Gastroesophageal sphincter (tissue), 3 donors: Measurements from ENCODE around the gene TMEM242.

Experiments used
- EP300 ChIP-seq: sonication (generic); formaldehyde crosslinking; IDR thresholded peaks from one replicate; pipeline ENCODE4 v1.6.1; 2017; ENCODE audit warnings: antibody characterized with exemption, mild to moderate bottlenecking
- POLR2A ChIP-seq, 2 donors: fragments of 450-650 bp; IDR thresholded peaks; one replicate each; pipeline ENCODE4 v1.6.1; 2017; ENCODE audit warnings: antibody characterized with exemption in 2 of 2, mild to moderate bottlenecking in 2 of 2, moderate library complexity in 1 of 2
- POLR2AphosphoS5 ChIP-seq: sonication (generic); formaldehyde crosslinking; IDR thresholded peaks from one replicate; pipeline ENCODE4 v1.6.1; 2017; ENCODE audit warnings: antibody characterized with exemption
- TF ChIP-seq, protein P1 (sequence below), 4 experiments: fragments of 200-600 bp in 2 of 4; fragments of 450-650 bp in 2 of 4; sonication (generic) in 1 of 4; IDR thresholded peaks; one replicate each; pipeline ENCODE4 v1.5.1; 2017 to 2019; ENCODE audit warnings: antibody characterized with exemption in 4 of 4, mild to moderate bottlenecking in 2 of 4, moderate library complexity in 2 of 4

DNA sequence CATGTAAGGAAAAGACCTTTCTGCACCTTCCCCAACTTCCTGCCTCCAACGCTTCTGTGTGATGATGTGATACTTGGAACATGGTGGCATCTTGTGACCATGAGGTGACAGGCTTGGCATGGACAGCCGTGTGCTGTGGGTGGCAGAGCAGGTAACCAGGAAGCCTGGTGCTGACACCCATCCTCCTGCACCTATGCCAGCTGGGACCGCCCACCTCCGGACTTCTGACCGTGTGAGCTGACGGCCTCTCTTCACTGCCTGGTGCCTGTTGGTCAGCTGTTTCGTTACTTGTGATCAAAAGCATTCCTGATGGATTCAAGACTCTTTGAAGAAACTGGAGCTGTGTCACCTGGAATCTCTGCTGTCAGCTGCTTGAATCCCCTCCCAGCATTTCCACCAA is 70.3 kb downstream of the TMEM242 start:
- no peak for TF ChIP-seq POLR2A (IDR thresholded peaks at IDR 0.05)
- TF ChIP-seq, protein P1, sequence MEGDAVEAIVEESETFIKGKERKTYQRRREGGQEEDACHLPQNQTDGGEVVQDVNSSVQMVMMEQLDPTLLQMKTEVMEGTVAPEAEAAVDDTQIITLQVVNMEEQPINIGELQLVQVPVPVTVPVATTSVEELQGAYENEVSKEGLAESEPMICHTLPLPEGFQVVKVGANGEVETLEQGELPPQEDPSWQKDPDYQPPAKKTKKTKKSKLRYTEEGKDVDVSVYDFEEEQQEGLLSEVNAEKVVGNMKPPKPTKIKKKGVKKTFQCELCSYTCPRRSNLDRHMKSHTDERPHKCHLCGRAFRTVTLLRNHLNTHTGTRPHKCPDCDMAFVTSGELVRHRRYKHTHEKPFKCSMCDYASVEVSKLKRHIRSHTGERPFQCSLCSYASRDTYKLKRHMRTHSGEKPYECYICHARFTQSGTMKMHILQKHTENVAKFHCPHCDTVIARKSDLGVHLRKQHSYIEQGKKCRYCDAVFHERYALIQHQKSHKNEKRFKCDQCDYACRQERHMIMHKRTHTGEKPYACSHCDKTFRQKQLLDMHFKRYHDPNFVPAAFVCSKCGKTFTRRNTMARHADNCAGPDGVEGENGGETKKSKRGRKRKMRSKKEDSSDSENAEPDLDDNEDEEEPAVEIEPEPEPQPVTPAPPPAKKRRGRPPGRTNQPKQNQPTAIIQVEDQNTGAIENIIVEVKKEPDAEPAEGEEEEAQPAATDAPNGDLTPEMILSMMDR (IDR thresholded peaks at IDR 0.05): no peak
- no peak for TF ChIP-seq EP300
- TF ChIP-seq POLR2AphosphoS5: no peak
